ENCODE data around the gene CKS1B. TPM values are rescaled to one million over a fixed set of nuclear protein-coding genes. Genes with fewer than 3 reads are reported as not detected.

The CKS1B gene
- total and polyA plus RNA-seq, 2 donors (not counting 1 experiment from before 2014, with no cell fraction given): 16.8 to 33.0 TPM

DNA sequence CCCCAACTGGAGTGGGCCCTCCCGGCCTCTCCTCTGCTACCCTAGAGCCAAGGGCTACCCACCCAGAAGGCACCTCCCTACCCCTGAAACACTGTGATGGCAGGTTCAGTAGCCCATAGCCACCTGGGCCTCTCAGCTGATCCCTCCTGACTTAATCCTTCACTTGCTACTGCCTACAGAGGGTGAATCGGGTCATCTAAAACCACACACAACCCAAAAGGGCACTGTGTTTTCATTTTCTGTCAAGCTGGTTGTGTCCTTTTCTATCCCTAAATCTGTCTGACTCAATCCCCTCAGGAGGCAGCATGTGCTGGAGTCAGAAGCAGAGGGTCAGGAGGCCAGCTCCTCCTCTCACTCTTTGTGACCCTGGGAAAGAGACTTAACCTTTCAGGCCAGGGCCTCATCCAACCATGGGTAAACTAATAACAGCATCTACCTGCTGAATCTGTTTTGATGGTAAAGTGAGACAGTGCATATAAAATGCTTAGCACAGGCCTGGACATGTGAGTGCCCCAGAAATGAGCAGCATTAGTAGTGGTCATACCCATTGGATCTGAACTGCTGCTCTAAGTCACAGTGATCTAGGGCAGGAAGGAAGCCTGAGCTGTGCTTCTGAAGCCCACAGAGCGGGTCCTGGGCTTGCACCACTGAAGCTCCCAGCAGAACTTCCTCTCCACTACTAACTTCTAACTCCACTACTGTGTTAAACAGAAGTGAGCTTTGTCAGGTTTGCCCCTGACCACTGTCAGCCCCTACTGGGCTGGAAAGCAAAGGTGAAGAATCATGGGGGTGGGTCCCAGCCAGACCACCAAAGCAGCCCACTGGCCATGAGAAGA is 48.9 kb upstream of the CKS1B start:
- no peaks in the 10 kb centered on the region for H3K27me3 Mint-ChIP-seq
- H3K79me2 ChIP-seq (ENCODE audit: control insufficient read depth, insufficient read depth, low read length): no peaks in the 10 kb centered on the region
- no peak overlapping the region for H3K9ac ChIP-seq (ENCODE audit: low read length)
- H3K27me3 ChIP-seq (replicated peaks in 1 of 4; ENCODE audit: control extremely low read depth in 1 of 4, control insufficient read depth in 3 of 4, insufficient read depth in 4 of 4, low read length in 3 of 4): no peaks in the 10 kb centered on the region
- peaks cover 5% of the 10 kb centered on the region for H3K4me1 Mint-ChIP-seq
- ATAC-seq (ENCODE audit: low read depth) (no peak), DNase-seq (no peak)
- peaks cover 0 to 49% of the 10 kb centered on the region in 2 experiments for H3K36me3 ChIP-seq (replicated peaks in 1 of 2; ENCODE audit: control extremely low read depth in 1 of 2, control insufficient read depth in 1 of 2, extremely low read depth in 1 of 2, insufficient read depth in 2 of 2, low read length in 1 of 2)
- H3K4me3 ChIP-seq (ENCODE audit: control extremely low read depth in 1 of 5, extremely low read depth in 1 of 5, insufficient read depth in 1 of 5, low read depth in 2 of 5, low read length in 4 of 5): no peak overlapping the region
- CTCF ChIA-PET: interaction anchor here (1.1 to 2.8 kb wide), 2 partner anchors 11 to 18 kb away, joined by 3 to 7 read pairs; partner anchors contain the start of gene PMVK
- H3K9me3 ChIP-seq (ENCODE audit: control extremely low read depth in 1 of 3, control insufficient read depth in 2 of 3, insufficient read depth in 1 of 3, low read length in 2 of 3): no peaks in the 10 kb centered on the region
- H2AFZ ChIP-seq (ENCODE audit: insufficient read depth, low read depth, low read length, poor library complexity, severe bottlenecking): no peak overlapping the region
- POLR2A ChIA-PET: interaction anchor here (0.6 kb wide), 2 partner anchors 11 to 172 kb away, joined by 3 to 5 read pairs; partner anchors contain the start of gene PMVK
- H3K4me2 ChIP-seq (replicated peaks; ENCODE audit: low read depth, low read length, poor library complexity, severe bottlenecking): no peak overlapping the region
- H3K4me3 Mint-ChIP-seq: no peak overlapping the region
- no peak for TF ChIP-seq EZH2 (IDR thresholded peaks at IDR 0.05; ENCODE audit: borderline replicate concordance, insufficient read depth, low read depth, low read length, poor library complexity, severe bottlenecking)
- TF ChIP-seq, protein P1, sequence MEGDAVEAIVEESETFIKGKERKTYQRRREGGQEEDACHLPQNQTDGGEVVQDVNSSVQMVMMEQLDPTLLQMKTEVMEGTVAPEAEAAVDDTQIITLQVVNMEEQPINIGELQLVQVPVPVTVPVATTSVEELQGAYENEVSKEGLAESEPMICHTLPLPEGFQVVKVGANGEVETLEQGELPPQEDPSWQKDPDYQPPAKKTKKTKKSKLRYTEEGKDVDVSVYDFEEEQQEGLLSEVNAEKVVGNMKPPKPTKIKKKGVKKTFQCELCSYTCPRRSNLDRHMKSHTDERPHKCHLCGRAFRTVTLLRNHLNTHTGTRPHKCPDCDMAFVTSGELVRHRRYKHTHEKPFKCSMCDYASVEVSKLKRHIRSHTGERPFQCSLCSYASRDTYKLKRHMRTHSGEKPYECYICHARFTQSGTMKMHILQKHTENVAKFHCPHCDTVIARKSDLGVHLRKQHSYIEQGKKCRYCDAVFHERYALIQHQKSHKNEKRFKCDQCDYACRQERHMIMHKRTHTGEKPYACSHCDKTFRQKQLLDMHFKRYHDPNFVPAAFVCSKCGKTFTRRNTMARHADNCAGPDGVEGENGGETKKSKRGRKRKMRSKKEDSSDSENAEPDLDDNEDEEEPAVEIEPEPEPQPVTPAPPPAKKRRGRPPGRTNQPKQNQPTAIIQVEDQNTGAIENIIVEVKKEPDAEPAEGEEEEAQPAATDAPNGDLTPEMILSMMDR (IDR thresholded peaks at IDR 0.05): no peak
- 100% methylated on average over 1 of the region's 3 CpGs for WGBS (ENCODE audit: insufficient coverage)
- H3K4me1 ChIP-seq (ENCODE audit: control insufficient read depth in 2 of 2, insufficient read depth in 2 of 2, low read length in 2 of 2): peaks cover 0 to 7% of the 10 kb centered on the region in 2 donors
- no peak overlapping the region for H3K27ac Mint-ChIP-seq
- no peaks in the 10 kb centered on the region for H3K9me3 Mint-ChIP-seq (ENCODE audit: insufficient read depth)
- intact Hi-C loops (cut with micrococcal nuclease): no loop called here
- H3K27ac ChIP-seq (ENCODE audit: low read length in 2 of 2): no peak overlapping the region
- no peaks in the 10 kb centered on the region for H4K20me1 ChIP-seq (ENCODE audit: control insufficient read depth, insufficient read depth, low read length, poor library complexity, severe bottlenecking)

DNA sequence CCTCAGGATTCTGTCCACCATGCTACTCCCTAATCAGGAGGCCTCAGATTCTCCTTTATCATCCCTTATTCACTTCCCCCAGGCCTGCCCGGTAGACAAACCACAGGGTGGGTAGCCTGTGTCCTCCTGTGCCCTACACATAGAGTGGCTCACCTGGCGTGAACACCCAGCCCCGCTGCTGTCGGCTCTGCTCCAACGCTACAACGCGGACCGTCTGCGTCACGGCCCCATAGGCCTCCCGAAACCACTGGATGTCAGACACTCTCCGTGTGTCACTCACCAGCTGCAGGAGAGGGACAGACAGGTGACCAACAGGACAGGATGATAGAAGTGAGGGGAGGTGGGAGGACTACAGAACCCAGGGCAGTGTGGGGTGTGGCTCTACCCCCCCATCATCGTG is 48.3 kb upstream of the CKS1B start:
- intact Hi-C loops (cut with micrococcal nuclease): no loop called here
- peak overlapping the region; percentile 56 for H3K27ac Mint-ChIP-seq

More for the DNA sequence above, 48.3 kb upstream of the CKS1B start:
- Histone ChIP-seq H3K4me3 (ENCODE audit: control extremely low read depth in 1 of 5, extremely low read depth in 1 of 5, insufficient read depth in 1 of 5, low read depth in 2 of 5, low read length in 4 of 5) (no peak overlapping the region), H3K9me3 (ENCODE audit: control extremely low read depth in 1 of 3, control insufficient read depth in 2 of 3, insufficient read depth in 1 of 3, low read length in 2 of 3) (no peaks in the 10 kb centered on the region), H3K4me2 (replicated peaks; ENCODE audit: low read depth, low read length, poor library complexity, severe bottlenecking) (no peak overlapping the region), H3K4me1 (ENCODE audit: control insufficient read depth in 2 of 2, insufficient read depth in 2 of 2, low read length in 2 of 2) (peaks cover 0 to 7% of the 10 kb centered on the region in 2 donors), H3K27ac (ENCODE audit: low read length in 2 of 2) (no peak overlapping the region), H2AFZ (ENCODE audit: insufficient read depth, low read depth, low read length, poor library complexity, severe bottlenecking) (no peak overlapping the region), H3K9ac (ENCODE audit: low read length) (no peak overlapping the region), H4K20me1 (ENCODE audit: control insufficient read depth, insufficient read depth, low read length, poor library complexity, severe bottlenecking) (no peaks in the 10 kb centered on the region), H3K27me3 (replicated peaks in 1 of 4; ENCODE audit: control extremely low read depth in 1 of 4, control insufficient read depth in 3 of 4, insufficient read depth in 4 of 4, low read length in 3 of 4) (no peaks in the 10 kb centered on the region), H3K36me3 (replicated peaks in 1 of 2; ENCODE audit: control extremely low read depth in 1 of 2, control insufficient read depth in 1 of 2, extremely low read depth in 1 of 2, insufficient read depth in 2 of 2, low read length in 1 of 2) (peaks cover 0 to 52% of the 10 kb centered on the region in 2 experiments), H3K79me2 (ENCODE audit: control insufficient read depth, insufficient read depth, low read length) (no peaks in the 10 kb centered on the region)
- ATAC-seq (ENCODE audit: low read depth) (no peak), DNase-seq (no peak)
- H3K4me3 Mint-ChIP-seq: no peak overlapping the region
- CTCF ChIA-PET: interaction anchor here (1.1 to 2.8 kb wide), 2 partner anchors 10 to 18 kb away, joined by 3 to 7 read pairs; partner anchors contain the start of gene PMVK
- H3K4me1 Mint-ChIP-seq: peaks cover 5% of the 10 kb centered on the region
- WGBS (ENCODE audit: insufficient coverage): 81% methylated on average over 12 of the region's 13 CpGs
- no peaks in the 10 kb centered on the region for H3K9me3 Mint-ChIP-seq (ENCODE audit: insufficient read depth)
- no peaks in the 10 kb centered on the region for H3K27me3 Mint-ChIP-seq
- POLR2A ChIA-PET: interaction anchor here (0.6 kb wide), 1 partner anchor 171 kb away, joined by 5 read pairs; no protein-coding TSS in a partner anchor
- TF ChIP-seq, protein P1 (IDR thresholded peaks at IDR 0.05): no peak
- TF ChIP-seq EZH2 (IDR thresholded peaks at IDR 0.05; ENCODE audit: borderline replicate concordance, insufficient read depth, low read depth, low read length, poor library complexity, severe bottlenecking): no peak

Measured in B cell (primary cell).